ENCODE results near the gene MBNL1.
A peak's percentile ranks its signal among the peaks of the same experiment; 100 is the strongest.

MBNL1 gene

DNA sequence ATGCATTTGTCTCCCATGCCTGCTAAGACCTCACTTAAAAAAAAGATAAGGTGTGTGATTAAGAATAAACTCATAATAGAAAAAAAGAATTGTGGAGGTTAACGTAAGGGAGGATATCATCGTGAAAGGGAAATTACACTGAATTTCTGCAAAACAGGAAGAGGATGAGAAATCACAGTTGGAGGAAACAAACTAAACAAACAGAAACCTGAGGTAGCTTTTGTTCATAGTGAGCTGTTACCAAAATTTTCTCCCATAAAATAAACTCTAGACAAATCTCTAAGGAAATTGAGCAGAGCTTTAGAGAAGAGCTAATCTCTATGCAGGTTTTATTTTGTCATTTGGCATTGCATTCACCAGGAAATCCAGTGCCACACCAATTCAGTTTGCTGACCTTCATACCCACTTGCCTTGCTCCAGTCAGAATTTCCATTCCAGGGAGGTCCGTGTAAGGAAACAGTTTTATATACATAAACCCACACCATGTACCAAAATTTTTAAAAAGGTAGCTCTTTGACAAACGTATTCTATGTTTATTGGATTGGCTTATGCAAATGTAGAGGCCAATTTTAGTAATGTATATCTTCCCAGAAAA is 231.2 kb downstream of the MBNL1 start:
- no peak for DNase-seq

DNA sequence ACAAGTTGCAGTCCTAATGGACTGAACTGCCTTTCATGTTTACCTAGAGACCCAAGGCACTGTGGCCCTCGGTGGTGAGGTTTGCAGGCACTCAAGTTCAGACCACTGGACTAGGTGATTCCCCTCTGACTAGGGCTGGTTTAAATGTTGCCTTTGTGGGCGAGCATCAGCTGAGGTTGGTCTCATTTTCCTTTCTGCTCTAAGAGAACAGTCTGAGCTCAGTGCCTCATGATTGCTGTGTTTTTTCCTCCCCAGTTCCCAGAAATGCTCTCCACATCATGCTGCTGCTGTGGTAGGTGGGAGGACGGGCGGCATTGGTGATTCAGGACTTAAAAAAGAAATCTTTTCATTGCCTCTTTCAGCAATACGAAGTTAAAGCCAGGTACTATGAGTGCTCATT is 237.2 kb downstream of the MBNL1 start:
- peak; percentile 47 for DNase-seq

DNA sequence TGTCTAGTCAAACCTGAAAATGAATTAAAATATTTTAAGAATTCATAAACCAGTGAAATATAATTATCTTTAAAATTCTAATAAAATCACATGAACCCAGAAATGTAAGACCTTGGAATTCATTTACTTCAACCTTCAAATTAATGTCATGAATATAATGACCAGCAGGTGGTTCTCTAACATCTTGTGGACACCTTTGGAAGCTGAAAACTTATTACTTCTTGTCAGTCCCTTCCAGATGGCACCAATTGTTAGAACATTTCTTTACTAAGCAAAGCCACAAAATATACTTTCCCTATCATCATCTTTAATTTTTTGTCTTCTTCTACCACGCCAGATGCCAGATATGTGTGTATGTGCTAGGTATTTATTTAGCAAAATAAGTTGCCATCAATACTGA is 240.0 kb downstream of the MBNL1 start:
- no peak for DNase-seq

DNA sequence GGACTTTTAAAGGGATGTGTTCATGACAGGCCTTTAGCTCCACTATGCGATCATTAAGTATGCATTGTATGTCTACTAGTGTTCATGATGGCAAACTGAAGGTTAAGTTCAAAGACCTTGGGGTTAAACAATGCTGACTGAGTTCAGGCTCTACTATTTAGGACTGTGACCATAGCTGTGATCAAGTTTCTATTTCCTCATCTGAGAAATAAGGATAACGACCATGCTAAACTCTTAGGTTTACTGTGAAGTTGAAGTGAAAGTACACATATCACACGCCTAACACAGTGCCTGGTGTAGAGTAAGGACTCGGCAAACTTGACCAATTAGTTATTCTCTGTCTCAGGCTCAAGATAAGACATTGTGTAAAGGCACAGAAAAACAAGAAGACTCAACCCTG is 243.2 kb downstream of the MBNL1 start:
- no peak for DNase-seq

GRCh38 chr3:152513301-152513960 is 244.7 kb downstream of the MBNL1 start:
- DNase-seq, result no peak
